HG03457 (cell line): ENCODE measurements around the gene ZNF778.

Experiments used
- ATAC-seq: cut with Tn5 transposase; IDR thresholded peaks from one replicate; pipeline ENCODE4 v1.9.1; 2021; ENCODE audit warnings: moderate number of reproducible peaks; ENCODE audit not compliant: unreplicated experiment

Gene ZNF778

DNA sequence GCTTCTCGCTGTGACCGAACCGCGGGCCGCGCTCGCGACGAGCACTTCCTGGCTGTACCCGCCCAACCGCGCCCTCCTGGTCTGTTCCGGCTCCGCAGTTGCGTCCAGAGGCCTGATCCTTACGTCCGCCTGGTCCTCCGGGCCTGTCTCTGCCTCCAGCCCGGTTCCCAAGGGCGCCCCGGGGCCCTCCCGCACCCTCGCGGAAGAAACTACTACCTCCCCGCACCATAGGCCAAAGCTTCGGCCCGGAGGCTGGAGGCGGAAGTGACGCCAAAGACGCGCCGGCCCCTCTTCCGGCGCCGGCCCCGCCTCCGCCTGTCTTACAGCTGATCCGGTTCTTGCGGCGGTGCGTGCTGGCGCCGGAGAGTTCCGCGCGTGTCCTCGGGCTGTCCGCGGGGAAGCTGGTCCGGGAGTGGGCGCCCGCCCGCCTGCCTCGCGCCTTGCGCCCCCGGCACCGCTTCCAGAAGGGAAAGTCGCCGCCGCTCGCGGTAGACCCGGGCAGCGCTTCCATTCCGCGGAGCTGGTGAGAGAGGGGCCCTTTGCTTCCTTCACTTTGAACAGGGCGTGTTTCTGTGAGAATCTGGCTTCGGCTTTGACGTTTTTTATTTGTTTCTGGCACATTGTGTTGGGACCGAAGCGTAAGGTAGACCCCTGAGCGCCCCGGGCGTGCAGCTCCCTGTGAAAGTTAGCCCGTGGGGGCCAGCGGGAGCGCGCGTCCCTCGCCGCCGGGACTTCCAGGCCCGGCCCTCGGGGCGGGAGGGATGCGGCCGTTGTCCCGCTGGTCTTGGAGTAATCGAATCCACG, at the start of gene ZNF778:
ZNF778 (plus strand) TSS at position 316 of the 804 bp plus-strand sequence. CDS start 3,425 bp downstream, outside the sequence.
- peak; percentile 68 for ATAC-seq

DNA sequence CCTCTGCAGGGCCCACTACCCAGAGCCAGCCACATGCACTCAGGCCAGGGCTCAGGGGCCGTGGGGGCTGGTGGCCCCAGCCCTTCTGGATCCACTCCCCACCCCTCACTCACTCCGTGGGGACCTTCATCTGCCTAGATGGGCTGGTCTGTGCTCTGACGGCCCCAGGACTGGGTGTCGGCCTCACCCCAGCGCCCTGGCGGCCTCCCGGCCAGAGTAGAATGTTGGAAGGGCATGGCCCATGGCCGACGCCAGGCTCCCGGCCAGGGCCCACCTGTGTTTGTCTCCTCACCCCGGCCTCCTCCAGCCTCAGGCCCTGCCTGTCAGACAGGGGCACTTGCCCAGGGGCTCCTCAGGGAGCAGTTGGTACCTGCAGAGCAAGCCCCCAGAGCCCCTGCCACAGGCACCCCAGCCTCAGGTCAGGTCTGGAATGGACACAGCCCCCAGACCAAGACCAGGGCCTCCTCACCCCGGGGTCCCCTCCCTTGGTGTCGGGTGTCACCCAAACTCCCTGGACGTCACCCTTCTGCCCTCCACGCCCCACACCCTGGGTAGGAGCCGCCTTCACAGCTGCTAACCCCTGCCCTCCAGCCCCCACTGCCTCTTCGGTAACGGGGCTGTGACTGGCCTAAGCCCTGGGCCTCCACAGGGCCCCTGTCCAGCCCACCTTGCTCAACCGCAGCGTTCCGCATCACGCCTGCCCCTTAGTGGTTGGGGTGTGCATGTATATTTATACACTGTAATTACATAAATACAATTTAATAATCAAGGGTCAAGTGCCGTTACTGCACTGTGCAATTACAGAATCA, 48.9 kb upstream of the ZNF778 start:
- ATAC-seq = no peak

DNA sequence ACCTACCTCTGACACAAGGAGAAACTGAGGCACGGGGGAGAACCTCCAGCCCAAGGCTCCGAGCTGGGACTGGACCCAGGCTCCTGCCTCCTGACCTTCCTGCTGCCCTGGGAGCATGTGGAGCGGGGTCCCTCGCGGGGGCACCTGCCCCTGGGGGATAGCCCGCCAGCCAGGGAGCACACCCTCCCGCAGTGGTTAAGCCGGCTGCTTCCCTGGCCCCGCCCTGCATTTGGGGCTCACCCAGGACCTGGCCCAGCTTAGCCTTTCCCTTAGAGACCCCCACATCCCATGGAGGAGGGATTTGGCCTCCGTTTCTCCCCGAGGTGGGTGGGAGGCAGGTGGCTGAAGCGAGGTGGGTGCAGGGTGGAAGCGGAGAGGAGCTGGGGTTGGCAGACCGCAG, 47.7 kb upstream of the ZNF778 start:
- no peak for ATAC-seq

DNA sequence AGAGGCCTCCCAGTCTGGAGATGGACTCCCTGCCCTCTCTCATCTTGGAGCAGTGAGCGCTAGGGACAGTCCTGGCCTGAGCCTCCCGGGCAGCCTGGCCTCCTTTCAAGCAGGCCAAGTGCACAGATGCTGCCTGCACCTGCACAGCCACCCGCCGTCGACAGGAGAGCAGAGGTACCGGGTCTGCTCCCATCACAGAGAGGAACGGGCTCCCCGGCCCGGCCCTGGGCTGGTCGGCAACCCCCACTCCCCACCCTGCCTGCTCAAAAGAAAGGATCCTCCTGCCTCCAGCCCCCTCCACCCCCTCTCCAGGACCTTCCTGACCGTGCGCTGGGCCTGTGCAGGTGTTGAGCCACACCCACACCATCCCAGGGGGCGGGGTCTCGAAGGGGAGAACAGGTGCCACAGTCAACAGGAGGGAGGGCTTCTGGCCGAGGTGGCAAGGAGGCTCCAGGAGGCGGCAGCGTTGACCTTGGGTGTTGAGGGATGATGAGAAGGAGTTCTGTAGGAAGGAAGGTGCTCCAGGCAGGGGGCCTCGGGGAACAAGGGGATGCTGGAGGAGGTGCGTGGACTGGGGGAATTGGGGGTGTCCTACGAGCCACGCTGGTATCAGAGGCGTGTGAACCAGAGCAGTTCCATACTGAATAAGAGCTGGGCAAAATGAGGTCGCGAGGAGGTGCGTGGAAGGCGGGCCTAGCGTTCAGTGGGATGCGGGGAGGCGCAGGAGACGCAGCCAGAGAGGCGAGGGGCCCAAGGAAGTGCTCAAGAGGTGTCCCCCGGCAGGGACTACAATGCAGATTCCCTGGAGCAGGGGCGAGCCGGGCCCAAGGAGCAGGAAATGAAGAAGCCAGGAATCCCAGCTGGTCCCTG, 46.9 kb upstream of the ZNF778 start:
- no peak for ATAC-seq

DNA sequence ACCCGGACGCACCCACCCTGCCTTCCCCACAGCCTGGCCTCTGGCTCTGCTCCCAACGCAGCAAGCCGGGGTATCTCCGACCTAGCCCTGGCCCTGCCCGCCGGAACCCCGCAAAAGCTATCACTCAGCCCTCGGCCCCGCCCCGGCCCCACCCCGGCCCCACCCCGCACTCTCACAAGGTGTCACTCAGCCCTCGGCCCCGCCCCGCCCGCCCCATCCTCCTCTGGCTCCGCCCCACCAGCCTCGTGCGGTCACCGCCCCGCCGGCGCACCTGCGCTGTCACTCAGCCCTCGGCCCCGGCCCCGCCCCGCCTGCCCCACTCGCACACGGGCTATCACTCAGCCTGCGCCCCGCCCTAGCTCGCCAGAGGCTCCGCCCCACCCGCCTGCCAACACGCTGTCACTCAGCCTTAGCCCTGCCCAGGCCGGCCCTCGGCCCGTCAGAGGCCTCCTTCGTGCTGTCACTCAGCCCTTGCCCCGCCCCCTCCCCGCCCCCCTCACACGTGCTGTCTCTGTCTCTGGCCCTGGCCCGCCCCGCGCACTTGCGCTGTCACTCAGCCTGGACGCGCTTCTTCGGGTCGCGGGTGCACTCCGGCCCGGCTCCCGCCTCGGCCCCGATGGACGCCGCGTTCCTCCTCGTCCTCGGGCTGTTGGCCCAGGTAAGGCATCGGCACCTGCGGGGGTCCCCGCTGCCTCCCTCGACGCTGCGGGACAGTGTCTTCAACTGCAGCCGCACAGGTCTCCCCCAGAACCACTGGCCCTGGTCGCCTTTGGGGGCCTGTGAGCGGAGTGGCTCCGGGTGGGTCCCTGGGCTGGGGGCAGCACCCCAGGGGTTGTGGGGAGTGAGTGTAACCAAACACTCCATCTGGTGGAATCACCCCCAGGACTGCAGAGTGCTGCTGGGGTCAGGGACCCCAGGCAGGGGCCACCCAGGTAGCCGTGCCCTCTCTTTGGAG, 46.0 kb upstream of the ZNF778 start, which contains the start of gene CDH15:
CDH15 (plus strand) TSS at position 533 of the 955 bp plus-strand sequence; CDS start at position 617, 84 bp downstream.
- ATAC-seq = peak; percentile 65

DNA sequence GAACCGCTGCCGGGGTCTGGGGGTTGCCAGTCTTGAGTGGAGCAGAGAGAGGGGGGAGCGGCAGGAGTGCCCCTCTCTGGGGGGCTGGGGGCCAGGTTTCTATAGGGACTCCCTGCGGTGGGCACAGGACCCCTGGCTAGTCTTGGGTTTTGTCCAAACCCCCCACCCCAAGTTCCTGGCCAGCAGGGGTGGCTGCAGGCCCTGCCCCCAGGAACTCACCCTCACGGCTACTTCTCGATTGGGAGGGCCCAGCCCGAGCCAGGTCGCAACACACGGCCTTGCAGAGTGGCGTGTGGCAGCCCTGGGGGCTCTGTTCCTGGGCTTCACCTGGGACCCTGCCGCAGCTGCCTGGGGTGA, 45.4 kb upstream of the ZNF778 start:
- no peak for ATAC-seq

DNA sequence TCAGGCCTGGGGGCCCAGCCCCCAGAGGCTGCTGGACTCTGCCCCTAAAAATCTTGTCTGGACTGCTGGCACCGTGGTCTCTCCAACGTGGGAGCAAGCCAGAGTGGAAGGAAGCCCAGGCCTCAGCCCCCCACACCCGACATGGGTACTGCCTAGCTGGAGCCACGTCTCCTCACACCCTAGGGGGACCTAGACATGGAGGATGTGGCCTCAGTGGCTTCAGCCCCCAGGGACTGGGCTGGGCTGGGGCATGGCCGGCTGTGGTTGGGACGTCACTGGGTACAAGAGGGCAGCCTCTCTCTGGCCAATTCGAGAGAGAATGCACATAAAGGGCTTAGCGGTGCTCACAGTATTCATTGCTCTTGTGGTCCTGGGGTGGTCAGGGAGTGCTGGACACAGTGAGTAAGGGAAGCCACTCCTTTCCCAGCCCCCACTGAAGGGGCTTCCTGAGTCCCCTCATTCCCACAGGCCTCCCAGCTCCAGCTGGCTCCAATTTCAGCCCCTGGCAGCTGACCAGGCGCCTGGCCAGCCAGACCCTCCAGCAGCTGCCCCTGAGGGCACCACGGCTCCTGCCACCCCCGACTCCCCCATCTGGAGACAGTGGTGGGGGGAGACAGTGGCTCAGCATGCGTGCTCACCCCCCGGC, 44.9 kb upstream of the ZNF778 start:
- ATAC-seq = no peak

DNA sequence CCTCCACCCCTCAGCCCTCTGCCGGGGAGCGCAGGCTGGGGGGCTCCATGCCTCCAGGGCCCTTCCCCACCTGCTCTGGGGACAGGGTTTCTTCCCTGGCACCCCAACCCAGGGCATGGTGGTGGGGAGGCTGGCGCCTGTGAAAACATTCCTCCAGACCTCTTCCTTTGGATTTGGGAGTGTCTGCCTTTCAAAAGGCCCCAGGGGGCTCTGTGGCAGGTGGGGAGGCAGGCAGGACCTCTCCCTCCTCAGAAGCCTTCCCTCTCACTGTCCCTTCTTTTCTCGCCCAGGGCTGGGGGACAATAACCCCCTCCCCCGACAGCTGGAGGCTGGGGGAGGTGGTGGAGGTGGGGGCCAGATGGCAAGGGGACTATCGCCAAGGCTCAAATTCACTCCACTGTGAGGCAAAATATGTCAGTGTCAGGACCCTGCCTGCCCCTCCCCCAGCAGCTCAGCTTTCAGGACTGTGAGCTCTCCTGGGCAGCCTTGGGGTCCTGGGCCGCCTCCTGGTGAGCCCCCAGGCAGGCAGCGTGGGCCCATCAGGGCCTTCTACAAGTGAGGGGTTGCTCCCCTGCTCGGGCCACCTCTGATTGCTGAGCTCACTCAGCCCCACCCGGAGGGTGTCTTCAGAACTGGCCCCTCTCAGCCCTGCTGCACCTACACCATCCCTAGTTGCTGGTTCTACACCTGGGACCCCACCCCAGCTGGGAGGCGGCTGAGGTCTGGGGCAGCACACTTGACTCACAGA, 44.2 kb upstream of the ZNF778 start:
- ATAC-seq = no peak

DNA sequence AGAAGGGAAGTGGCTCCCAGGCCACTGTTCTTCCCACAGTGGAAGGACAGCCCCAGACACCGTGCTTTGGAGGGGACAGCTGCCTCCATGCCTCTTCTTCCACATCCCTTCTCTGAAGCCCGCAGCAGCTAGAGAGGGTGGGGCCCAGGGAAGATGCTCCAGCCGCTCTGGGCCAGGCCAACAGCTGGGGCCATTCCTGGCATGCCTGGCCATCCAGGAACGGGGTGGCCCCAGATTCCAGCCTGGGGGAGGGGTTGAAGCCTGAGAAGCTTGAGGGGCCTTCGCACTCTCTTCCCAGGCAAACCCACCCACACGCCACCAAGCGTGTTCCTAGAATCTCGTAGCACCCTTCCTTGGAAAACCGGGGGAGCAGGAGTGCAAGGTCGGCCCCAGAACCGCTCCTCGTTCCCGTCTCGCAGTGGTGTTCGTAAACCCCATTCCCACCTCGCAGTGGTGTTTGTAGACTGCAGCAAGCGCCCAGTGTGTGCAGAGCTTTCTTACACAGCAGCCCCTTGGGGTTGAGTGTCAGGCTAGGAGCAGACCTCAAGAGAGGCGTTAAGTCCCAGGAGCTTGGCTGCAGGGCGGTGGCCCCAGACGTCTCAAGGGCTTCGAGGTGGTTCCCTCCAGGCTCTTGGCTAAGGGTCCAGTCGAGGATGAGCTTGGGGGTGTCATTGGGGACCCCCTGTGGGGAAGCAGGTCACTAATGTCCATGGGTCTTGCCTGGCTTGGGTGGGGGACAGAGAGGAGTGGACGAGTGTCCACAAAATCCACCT, 43.3 kb upstream of the ZNF778 start:
- ATAC-seq = no peak

DNA sequence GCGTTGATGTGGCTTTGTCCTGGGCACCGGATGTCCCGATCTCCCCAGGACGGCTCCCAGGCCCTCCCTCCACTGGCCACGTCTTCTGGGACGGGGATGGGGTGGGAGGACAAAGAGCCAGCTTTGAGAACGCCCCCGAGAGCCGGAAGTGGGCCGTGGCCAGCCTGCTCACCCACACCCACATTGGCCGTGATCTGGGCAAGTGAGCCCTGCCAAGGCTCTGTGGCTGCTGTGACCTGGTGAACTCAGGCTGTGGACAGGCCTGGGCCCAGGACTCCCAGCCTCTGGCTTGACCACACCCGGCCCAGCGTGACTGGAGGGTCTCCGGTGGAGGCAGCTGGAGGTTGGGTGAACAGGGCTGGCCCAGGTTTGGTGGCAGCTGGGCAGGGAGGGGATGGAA, 42.6 kb upstream of the ZNF778 start:
- ATAC-seq = no peak

DNA sequence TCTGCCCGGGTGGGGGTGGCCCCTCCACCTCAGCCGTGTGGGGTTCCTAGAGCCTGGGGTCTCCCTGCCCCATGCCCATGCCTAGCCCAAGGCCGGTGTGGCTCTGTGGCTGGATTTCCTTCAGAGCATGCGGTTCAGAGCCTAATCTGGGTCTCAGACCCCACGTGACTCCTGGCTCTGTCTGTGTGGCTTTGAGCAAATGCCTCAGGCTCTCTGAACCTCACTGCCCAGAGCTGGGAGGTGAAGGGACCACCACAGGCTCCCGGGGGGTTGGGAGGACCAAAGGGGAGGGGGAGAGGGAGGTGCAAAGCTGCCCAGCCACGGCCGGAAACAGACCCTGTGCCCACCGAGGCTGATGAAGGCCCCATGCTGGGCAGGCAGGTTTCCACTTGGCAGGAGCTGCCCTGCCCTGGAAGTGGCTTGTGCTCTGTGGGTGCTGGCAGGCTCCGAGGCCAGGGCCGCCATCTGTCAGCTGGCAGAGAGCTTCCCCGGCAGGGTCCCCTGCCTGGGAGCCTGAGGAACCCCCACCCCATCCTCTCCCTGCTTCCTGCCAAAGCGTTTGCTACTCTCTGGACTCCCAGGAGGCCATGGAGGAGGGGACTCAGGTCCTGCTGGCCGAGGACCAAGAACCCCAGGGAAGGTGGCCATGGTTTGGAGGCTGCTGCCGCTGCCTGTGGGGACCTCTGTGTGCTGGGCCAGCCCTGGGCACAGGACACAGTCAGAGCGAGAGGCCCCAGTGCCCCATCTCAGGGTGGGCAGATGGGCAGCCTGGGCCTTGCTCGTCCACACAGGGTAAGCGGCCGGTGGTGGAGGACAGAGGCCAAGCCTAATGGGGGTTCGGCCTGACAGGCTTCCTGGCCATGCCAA, 42.0 kb upstream of the ZNF778 start:
- ATAC-seq = no peak

DNA sequence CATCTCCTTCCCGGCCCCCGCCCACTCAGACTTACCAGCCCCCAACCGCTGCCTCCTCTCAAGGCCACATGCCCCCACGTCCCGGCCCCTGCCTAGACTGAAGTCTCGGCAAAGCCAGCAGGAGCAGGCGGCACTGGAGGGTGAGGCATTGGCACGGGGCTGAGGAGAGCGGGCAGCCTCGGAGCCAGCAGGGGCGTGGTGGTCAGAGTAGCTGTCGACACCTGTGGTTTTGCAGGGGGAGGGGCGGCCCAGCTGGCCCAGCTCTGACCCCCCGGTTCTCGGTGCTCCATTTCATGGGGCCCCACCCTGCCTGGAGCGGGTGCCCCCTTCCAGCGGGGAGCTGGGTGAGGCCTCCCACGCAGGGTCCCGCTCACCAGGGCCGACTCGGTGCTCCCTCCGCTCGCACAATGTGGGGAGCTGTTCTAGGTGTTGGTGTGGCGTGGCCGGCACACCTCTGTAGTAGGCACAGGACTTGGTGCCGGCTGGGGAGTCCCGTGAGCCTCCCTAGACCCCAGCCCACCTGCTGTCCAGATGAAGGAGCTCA, 41.3 kb upstream of the ZNF778 start:
- ATAC-seq = no peak

DNA sequence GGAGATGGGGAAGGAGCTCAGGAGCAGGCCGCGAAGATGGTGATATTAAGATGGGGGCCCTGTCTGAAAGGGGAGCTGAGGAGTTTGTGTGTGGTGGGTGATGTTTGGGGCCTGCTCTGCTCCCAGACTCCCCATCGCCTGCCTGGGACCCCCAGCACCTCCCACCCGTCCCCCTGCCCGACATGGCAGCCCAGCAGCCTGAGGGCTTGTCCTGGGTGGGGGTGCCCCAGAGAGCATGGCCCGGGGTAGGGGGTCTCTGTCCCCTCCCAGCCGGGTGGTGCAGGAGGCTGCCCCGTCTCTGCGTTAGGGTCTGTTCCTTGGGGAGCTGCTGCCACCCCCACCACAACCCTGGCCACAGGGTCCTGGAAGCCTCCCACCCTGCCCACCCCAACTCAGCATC, 40.8 kb upstream of the ZNF778 start:
- no peak for ATAC-seq

DNA sequence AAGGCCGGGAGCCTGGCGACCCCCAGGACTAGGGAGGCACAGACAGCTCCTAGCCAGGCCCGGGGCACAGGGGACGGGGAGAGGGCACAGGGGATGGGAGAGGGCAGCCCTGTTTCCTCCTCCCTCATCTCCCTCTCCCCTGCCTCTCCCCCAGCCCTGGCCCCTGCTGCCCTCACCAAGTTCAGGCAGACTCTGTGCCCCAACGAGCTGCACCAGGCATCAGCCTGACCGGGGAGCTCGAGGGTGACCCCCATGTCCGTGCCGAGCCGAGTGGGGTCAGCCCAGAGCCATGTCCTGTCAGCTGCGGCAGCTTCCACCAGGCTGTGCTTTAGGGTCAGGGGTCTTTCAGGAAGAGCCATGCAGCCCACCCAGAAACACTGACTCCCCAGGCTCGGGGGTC, 40.0 kb upstream of the ZNF778 start:
- no peak for ATAC-seq

DNA sequence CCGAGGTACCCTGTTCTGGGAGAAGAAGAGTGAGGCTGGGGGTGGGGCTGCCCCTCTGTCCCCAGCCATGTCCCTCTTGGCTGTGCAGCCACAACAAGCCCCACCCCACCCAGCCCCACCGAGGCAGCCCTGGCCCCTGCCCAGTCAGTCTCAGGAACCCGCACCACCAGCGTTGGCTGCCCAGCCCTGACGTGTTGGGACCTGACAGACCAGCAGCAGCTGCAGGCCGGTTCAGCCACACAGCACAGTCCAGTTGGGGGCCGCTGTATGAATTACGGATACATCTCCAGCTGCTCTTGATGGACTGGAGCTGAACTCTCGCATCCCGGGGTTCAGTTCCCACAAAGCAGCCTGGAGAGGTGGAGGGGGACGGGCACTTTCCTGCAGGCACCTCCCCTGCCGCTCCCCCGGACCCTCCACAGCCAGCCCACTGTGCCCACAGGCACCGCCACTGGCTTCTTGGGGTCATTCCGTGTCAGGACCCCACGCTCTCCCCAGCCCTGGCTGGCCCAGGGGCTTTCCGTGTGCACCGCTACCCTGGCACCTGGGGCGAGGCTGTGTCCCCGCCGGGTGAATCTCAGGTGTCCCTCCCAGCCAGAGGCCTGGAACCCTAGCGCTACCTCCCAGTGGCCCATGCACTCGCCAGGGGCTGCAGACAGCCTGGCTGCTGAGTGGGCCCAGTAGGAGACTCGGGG, 38.9 kb upstream of the ZNF778 start:
- ATAC-seq = no peak

DNA sequence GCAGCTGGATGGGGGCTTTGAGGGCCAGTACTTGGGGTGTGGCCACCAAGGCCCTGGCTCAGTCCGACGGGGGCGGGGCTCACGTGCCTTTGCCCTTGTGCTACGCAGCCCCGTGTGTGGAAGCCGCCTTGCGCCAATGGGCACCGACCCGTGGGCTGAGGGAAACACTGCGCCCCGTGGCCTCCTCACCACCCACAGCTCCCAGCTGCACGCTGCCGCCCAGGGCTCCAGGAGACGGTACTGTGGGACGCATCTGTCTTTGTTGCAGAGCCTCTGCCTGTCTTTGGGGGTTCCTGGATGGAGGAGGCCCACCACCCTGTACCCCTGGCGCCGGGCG, 38.4 kb upstream of the ZNF778 start:
- no peak for ATAC-seq
